ENCODE measurements around the gene MXD1.
A peak's percentile ranks its signal among the peaks of the same experiment; 100 is the strongest.

Gene MXD1

DNA sequence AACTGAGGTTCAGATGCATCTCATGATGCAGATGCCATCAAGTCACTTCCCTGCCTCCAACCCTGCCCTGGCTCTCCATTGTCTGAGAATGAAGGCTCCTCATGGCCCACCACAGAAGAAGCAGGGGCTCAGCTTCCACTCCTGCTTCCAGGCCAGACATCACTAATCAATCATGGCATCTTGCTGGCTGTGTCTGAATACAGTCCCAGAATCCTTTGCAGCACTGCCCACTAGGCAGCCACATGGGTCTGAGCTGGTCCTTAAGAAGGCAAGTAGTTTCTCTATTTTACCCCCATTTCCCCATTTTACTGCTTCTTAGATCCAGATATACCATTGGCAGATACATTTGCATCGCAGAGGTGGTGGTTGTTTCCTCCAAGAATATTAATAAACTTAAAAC, 39.2 kb downstream of the MXD1 start:
- no peak for DNase-seq

DNA sequence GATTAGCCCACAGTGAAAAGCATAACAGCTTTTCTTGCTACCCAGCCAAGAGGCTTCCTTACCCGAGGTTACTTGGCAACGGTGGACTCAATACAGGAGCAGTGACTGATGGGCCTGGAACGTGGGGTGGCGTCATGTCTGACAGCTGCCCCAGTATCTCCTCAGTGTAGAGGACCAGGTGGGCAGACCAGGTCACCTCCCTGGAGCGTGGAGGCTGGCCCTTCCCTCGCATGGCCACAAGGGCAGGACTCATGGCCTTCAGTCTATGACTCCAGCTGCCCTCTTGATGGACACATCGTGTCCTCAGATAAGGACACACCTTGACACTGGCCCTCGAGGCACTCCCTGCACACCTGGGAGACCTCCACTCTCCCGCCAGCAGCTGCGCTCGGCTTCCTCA, 40.1 kb downstream of the MXD1 start:
- no peak for DNase-seq

DNA sequence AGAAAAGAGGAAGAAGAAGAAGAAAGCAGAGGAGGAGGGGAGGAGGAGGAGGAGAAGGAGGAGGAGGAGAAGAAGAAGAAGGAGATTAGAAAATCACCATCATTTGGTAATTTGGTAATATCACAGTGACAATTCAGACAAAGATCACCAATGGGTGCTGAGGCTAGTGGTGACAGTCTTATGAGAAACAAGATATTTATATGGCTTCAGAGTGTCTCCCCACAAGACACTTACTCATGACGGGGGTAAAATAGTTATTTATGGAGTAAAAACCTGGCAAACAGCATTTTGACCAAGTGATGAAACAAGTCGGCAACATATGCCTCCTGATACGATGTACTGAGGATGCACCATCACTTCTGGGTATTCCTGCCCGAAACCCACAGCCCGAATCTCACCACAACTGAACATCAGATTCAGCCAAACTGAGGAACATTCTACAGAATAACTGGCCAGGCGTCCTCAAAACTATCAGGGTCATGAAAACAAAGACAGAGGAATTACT, 41.6 kb downstream of the MXD1 start:
- no peak for DNase-seq

DNA sequence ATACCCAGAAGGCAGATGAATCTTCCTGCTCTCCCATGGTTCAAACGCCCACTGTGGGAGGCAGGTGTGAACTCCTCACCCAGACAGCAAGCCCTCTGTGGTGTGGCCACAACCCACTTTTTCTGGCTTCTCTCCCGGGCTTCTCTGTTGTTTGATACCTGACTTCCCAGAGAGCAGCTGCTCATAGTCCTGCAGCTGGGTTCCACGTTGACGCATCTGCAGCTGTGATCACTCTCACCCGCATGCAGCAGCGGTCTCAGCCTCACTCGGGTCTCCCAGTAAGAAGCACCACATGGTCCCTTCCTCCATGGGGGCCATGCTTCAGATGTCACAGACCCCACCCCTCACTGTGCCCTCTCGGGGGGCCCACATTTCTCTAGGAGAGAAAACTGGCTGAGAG, 43.1 kb downstream of the MXD1 start:
- no peak for DNase-seq

DNA sequence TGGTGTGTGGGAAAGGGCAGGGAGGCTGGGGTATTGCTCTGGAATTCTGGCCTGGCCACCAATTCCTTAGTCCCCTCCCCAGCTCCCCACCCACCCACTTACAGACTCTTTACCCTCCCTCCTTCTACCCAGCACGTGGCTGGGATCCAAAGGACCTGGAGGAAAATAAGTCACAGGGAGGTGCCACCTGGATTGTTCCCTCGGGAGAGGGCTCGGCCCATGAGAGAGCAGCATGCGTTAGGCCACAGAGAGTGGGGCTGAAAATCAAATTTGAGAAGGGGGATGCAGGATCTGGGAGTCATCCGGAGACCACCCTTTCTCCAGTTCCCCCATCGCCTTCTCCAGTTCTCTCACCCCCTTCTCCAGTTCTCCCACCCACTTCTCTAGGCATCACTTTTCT, 43.6 kb downstream of the MXD1 start:
- no peak for DNase-seq

DNA sequence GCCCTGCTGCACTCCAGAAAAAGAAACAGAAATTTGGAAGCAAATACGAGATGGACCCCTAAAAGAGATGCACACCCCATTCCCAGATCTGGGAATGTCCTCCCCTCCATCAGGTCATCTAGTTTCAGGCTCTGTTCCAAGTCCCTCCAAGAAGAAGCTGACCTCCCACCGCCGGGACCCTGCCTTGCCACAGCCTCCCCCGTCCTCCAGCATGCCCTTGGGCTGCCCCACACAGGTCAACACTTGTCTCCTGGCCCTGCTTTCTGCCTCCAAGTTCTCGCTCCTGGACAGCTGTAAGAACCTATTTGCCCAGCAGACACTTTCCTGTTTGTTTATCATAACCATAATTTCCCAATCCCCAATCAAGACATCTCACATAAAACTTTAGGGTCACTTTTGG, 44.5 kb downstream of the MXD1 start:
- DNase-seq: no peak

DNA sequence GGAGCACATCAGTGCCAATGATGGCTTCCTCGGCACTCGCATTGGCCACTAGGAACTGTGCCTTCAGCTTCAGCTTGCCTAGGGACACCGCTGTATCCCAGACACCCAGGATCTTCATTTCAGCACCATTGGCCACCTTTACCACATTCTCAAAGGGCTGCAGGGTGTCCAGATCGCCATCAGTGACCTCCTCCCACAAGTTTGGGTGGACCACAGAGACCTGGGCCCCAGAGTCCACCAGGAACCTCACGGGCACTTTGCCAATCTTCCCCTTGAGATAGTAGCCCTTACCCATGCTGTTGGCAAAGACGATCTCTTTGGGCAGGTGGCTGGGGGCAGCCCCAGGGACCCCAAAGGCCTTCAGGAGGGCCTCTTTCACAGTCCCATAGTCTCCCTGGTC, 45.9 kb downstream of the MXD1 start:
- no peak for DNase-seq

DNA sequence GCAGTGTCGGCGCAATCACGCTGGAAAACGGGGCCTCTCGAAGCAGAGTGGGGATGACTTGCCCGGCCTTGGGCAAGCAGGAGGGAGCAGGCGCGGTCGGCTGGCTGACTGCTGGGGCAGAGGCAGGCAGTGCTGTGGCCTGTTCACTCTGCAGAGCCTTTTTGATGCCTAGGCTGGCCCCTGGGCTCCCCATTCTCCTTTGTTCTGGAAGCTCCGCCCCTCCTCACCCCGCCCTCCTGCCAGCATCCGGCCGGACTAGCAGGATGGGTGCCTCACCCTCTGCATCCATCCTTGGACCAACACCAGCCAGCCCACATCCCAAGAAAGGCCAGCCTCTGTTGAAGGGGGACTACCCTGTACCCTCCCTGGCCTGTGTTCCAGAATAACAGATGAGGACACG, 46.6 kb downstream of the MXD1 start, which contains the start of gene ASPRV1:
TSS of gene ASPRV1 (minus strand) at position 136 of the 400 bp plus-strand sequence. CDS start 195 bp downstream, outside the sequence.
- no peak for DNase-seq

DNA sequence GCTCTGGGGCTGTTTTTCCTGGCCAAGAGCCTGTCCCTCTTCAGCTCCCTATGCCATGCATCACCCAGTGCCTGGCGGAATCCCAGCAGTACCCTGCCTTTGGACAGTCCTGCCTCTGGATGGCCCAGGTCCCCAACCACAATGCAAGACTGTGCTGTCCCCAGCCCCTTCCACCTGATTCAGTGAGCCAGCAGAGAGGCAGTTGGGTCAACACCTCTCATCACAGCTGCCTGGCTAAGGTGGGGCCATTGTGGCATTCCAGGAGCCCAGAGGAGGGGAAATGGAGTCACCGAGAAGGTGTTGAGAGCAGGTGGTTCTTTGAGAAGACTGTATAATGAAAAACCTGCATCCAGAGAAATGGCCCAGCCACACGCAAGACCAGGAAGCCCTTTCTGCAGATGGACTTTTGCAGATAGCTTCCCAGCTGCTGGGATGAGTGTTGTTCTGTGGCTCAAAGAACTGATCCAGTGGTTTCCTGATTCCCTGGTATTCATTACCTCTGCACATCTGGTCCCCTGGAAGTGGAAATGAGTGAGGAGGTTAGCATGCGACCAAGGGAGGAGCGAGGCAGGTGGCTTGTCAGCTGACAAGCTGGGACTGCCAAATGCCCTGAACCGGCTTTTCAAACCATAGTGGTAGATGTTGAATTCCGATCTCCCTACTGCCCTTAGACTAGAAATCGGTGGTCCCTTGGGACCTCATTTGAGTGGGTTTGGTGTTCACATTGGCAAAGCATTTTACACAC, 48.2 kb downstream of the MXD1 start:
- DNase-seq: no peak

DNA sequence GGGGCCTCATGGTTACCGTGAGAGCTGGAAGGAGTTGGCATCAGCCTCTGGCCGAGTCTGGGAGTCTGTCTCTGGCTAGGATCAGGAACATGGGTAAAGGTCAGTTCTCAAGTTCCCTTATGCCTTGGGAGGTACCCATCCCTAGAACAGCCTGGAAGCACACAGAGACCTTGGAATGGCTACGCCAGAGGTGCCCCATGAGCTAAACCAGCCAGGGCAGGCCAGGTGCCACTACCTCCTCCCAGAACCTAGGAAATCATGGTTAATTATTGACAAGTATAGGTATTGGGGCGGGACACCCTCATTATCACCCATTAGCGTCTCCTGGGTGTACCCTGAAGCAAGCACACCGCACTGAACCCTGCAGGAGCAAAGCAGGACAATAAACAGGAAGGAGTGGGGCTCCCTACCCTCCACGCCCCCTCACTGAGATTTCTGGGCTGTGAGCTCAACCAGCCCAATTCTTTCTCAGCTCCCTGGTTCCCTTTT, 49.5 kb downstream of the MXD1 start:
- no peak for DNase-seq

DNA sequence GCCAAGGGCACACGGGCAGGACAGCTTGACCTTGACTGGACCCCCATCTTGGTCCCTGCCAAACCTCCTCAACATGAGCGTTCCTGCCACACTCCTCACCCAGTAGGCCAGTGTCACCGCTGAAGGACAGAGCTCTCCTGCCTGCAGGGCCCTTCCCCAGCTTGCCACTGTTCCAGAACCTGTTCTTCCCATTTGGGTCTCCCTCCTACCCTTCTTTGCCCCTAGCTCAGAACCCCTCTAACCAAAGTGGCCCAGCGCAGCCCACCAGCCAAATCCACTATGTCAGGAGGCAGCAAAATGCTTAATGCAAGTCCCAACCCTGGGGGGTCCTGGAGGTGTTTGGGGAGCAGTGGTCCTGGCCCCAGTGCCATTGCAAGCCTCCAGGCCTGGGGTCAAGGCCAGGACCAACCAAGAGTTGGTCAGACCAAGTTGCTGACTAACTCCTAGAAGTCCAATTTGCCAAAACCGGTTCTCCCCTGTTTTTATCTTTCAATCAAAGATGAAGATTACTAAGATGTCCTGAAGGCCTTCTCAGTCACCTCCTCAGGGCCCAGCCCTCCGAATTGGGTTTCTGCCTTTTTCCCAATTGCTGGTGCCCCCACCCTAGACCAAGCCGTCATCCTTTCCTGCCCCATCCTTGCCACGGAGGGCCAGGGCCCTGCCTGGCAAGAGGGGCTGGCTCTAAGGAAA, 51.0 kb downstream of the MXD1 start:
- no peak for DNase-seq

DNA sequence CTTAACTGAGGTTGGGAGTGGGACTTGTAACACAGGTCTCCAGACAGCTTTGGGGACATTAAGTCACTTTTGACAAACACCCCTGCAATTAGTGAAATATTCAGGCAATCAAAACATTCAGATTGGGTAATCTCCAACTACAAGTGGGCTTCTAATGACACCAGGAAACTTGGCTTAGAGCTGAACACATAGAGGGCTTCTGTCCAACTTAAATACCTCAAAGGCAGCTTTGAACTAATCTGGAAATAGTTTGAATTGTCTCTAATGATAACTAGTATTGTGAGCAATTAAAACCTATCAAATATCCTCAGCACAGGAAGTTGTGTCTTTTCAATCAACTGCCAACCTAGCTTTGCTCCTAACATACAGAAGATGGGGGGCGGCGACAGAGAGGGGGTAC, 51.6 kb downstream of the MXD1 start:
- no peak for DNase-seq

DNA sequence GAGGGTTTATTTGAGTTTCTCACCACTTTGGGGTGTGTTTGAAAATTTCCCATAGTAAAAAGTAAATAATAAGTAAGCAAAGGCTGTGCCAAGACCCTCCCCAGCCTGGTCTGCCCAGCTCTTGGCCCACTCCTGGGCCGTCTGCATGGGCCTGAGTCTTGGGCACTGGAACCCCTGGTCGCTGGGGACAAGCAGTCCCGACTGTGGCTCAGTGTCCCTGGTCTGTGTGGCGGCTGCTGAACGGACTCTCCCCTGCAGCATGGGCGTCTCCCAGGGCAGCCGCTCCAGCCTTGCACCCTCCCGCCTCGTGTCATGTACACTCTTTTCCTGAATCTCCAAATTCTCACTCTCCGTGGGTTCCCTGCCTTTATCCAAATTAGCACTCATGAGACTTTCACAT, 53.7 kb downstream of the MXD1 start:
- DNase-seq: no peak

DNA sequence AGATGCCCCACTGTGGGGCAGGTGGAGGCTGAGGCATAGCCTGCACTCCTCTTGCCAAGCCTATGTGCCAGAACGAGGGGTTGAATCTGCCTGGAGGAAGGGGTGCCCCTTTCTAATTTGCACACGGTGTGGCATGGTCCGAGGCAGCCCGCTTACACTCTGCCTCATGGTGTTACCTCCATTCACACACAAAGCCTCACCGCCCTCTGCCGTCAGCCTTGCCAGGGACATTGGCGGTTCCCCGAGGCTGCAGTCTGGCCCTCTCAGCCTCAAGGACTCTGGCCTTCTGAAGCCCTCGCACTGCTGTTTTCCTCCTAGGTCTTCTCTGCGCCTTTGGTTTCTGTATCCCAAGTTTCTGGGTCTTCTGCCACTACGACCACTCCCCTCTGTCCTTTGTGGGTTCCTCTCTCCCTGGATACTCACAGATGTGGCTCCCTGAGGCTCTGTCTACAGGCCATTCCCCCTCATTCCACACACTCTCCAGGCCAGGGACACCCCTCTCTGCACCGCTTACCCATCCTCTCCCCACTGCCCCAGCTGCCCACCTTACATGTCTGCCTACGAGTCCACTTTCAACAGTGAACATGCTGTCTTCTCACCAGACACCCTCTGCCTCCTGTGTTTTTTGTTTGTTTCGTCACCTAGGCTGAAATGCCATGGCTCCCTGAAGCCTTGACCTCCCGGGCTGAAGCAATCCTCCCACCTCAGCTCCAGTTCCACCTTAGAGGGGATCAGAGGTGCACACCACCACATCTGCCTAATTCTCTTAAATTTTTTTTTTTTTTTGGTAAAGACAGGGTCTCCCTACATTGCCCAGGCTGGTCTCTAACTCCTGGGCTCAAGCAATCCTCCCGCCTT, 54.4 kb downstream of the MXD1 start:
- no peak for DNase-seq

DNA sequence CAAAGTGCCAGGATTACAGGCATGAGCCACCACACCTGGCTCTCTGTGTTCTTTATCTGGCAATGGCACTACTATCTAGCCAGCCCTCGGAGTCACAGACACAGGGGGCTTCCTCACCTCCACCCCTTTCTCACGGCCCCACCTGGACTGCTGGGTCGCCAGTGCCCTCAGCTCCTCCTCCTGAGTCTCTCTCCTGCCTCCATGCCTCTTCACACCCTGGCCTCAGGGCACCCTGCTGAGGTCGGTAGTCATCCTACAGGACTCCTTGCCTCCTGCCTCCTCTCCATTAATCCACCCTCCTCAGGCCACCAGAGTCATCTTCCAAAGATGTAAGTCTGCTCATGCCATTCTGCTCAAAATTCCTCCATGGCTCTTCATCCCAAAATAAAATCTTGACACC, 55.1 kb downstream of the MXD1 start:
- DNase-seq: no peak

DNA sequence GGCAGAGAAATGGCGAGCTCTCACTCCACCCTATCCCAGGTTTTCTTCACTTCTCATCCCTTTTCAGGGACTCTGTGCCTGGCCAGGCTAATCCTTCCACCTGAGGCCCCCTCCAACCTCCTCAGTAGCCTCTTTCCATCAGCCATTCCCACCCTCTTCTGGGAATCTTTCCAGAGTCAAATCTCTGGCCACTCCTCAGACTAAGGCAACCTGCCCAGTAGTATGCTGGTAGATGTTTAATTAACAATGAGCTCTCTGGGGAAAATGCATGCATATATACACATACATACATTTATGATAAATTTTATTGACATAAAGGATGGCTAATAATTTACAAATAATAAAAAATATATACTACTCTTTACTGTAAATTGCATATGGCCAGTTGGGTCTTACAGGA, 57.9 kb downstream of the MXD1 start:
- DNase-seq: no peak

DNA sequence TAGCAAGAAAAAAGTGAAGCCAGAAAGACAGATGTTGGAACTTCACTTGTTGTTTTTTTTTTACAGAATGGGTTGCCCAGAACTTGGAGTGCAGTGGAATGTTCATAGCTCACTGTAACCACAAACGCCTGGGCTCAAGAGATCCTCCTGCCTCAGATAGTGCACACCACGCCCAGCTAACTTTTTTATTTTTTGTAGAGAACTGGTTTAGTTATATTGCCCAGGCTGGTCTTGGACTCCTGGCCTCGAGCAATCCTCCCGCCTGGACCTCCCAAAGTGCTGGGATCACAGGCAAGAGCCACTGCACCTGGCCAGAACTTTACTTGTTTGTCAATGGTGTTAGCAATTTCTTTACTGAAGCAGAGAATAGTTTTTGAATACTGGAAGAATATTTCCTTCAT, 58.4 kb downstream of the MXD1 start:
- no peak for DNase-seq

DNA sequence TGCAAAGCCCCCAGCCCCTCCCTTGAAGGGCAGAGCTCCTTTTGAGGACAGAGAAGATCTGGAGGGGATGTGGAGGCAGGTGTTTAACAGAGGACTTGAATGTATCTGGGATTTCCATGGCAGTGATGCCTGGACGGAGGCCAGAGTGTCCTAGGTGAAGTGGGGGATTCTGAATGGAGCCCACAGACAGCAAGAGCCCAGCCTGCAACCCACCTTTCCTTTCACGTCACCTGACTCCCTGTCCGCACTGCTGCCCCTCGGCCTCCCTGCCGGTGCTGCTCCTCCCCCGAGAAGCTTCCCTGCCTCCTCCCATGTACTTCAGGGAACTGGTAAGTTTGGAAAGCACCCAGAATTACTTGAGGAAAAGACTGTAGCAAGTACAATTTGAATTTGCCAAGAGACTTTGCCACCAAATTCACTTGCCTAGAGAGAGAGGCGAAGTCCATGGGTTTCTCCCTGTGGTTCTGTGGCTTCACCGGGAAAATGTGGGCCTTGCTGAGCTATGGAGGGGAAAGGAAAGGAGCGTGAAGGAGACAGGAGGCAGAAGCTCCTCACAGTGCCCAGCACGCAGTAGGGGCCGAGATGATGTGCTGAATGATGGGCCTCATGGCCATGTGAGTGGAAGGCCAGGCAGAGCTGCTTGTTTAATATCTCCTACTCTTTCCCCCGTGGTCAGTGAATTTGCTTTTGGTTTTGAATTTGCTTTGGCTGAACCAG, 60.4 kb downstream of the MXD1 start:
- no peak for DNase-seq

DNA sequence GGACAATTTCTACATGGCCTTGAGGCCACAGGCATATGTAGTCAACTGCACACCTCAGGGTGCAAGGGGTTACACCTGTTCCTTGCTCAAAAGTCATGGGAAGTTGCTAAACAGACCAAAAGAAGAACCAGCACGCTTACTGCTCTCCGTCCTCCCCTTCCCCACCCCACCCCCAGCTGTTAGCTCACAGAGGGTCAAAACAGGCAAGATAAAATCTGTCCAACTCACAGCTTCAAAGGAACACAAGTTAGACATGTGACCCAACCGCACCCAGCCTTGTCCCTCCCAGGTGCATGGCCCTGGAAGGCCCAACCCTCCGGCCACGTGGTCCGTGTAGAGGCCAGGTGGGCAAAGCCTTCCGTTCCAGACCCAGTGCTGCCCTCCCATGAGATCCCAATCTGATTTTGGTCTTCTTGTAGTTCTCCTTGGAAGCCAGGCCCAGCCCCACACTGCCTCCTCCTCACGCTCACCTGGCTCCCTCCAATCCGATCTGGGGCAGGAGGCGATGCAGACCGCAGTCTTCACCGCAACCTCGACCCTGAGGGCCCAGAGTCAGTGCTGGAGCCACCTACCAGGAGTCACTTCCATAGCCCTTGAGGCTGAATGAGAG, 61.0 kb downstream of the MXD1 start:
- DNase-seq: peak; percentile 25

DNA sequence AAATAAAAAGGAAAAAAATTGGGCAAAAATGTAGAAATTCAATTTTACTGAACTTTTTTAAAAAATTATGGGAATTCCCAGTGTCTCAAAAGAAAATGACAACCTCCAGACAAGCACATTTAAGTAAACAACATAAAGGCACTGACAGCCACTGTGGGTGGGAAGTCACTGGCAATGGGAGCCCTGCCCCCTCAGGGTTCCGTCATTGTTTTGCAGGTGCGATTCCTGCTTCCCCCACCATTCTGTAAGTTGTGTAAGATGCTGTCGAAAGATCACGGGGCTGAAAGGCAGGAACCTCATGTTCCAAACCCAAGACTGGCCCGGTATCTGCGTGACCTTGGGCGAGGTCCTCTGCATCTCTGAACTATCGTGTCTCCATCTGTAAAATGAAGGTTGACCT, 62.3 kb downstream of the MXD1 start:
- DNase-seq: no peak

DNA sequence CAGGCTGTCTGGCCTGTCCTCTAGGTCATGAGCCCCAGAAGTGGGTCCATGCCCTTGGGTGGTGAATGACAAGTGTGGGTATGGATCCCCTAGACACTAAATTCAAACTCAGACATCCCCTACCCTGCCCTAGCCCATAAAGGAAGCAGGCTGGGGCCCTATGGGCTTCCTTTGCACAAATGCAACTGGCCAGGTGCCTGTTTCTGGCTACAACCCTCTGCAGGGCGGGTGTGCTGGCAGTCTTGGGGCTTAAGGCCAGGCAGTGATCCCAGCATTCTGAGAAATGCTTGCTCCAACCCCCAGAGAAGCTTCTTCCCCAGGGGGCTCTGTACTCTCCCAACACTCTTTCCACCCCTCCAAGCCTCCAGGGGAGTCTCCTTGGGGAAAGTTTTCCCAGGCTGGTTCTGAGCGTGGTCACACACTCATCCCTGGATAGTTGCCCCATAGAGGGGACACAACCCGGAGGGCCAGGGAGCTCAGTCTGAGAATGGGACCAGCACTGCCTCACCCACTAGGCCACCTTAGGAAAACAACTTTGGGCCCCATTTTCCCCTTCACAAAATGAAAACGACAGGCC, 63.1 kb downstream of the MXD1 start:
- DNase-seq: no peak

Data from CD4-positive, alpha-beta T cell treated with Interferon gamma for 1 hour (primary cell).